Endothelial cell of umbilical vein (primary cell): ENCODE results near the gene RASGRP4. TPM values are rescaled to one million over a fixed set of nuclear protein-coding genes. Genes with fewer than 3 reads are reported as not detected.

Experiments
- BruUV-seq: library from RNA; stranded (reverse); fragments of 400-500 nt; replicated peaks from 2 replicates; lab custom pipeline; 2021; lab: Mats Ljungman, UMichigan
- CTCF ChIA-PET: fragments of 300-600, 350-600 bp; sonication (Branson Sonifier 250); formaldehyde crosslinking; loops from one replicate; lab custom pipeline; 2021; ENCODE audit warnings: antibody characterized with exemption, inconsistent platforms; lab: Charles Lee
- POLR2A ChIA-PET: fragments of 300-600, 350-600 bp; sonication (Branson Sonifier 250); formaldehyde crosslinking; loops from one replicate; lab custom pipeline; 2021; ENCODE audit warnings: antibody characterized with exemption, inconsistent platforms; lab: Charles Lee
- DNase-seq: peaks from one replicate; pipeline ENCODE4 v3.0.0-alpha.2; 2011; ENCODE audit warnings: low read depth, low spot score
- FAIRE-seq: peaks from 2 replicates; lab custom pipeline; 2011; peaks lifted over from hg19 to GRCh38; lab: Jason Lieb, UNC
- H2AFZ ChIP-seq: 2 replicates; pipeline ENCODE4 v1.6.0; 2012; ENCODE audit warnings: low read depth, low read length, control low read depth, inconsistent platforms
- H3K27ac ChIP-seq: 2 replicates; pipeline ENCODE4 v1.5.1; 2011; ENCODE audit warnings: low read depth, mild to moderate bottlenecking, control low read depth, low read length, moderate library complexity; ENCODE audit not compliant: insufficient read depth
- H3K27me3 ChIP-seq, 2 experiments: 2 replicates each; pipeline versions ENCODE4 v1.6.0 to v1.6.1; 2011; ENCODE audit warnings: low read length in 2 of 2, mixed read lengths in 1 of 2; ENCODE audit not compliant: control insufficient read depth in 2 of 2, insufficient read depth in 2 of 2
- H3K36me3 ChIP-seq, 2 experiments: 2 replicates in 1 of 2; 3 replicates in 1 of 2; pipeline ENCODE4 v1.5.1; 2011; ENCODE audit warnings: low read length in 2 of 2, mild to moderate bottlenecking in 1 of 2, moderate library complexity in 1 of 2; ENCODE audit not compliant: control insufficient read depth in 2 of 2, insufficient read depth in 2 of 2; ENCODE audit errors: extremely low read depth in 1 of 2
- H3K4me1 ChIP-seq: 3 replicates; pipeline ENCODE4 v1.5.1; 2011; ENCODE audit warnings: mild to moderate bottlenecking, low read length; ENCODE audit not compliant: control insufficient read depth, insufficient read depth; ENCODE audit errors: extremely low read depth
- H3K4me2 ChIP-seq: 2 replicates; pipeline ENCODE4 v1.6.1; 2011; ENCODE audit warnings: low read length, control low read depth, mixed read lengths; ENCODE audit not compliant: insufficient read depth
- H3K4me3 ChIP-seq, 3 experiments: fragments of 200-600 bp in 1 of 3; sonication (generic), shearing (Covaris generic) in 1 of 3; replicated peaks in 1 of 3; 2 replicates each; pipeline ENCODE4 v1.5.1; 2011 to 2016; ENCODE audit warnings: control low read depth in 3 of 3, low read length in 3 of 3, mild to moderate bottlenecking in 2 of 3, inconsistent platforms in 1 of 3, low read depth in 1 of 3, moderate library complexity in 1 of 3; ENCODE audit not compliant: insufficient read depth in 1 of 3
- H3K79me2 ChIP-seq: 2 replicates; pipeline ENCODE4 v1.6.0; 2012; ENCODE audit warnings: low read length, inconsistent platforms; ENCODE audit not compliant: control insufficient read depth, insufficient read depth
- H3K9ac ChIP-seq: replicated peaks from 2 replicates; pipeline ENCODE3; 2011; ENCODE audit warnings: low read length, control low read depth; ENCODE audit not compliant: insufficient read depth; ENCODE audit errors: extremely low read depth
- H3K9me1 ChIP-seq: replicated peaks from 3 replicates; pipeline ENCODE4 v1.6.0; 2011; ENCODE audit warnings: mild to moderate bottlenecking, low read length; ENCODE audit not compliant: control insufficient read depth, insufficient read depth; ENCODE audit errors: extremely low read depth
- H3K9me3 ChIP-seq: replicated peaks from 2 replicates; pipeline ENCODE4 v1.5.1; 2012; ENCODE audit warnings: low read length, inconsistent platforms; ENCODE audit not compliant: control insufficient read depth, insufficient read depth
- H4K20me1 ChIP-seq: replicated peaks from 2 replicates; pipeline ENCODE3; 2011; ENCODE audit warnings: mild to moderate bottlenecking, low read length; ENCODE audit not compliant: control insufficient read depth, insufficient read depth; ENCODE audit errors: extremely low read depth
- EZH2 ChIP-seq: IDR thresholded peaks from 2 replicates; pipeline ENCODE4 v1.6.1; 2012; ENCODE audit warnings: borderline replicate concordance, low read depth, mild to moderate bottlenecking, moderate library complexity, low read length, inconsistent platforms; ENCODE audit not compliant: severe bottlenecking
- FOS ChIP-seq: IDR thresholded peaks from 2 replicates; pipeline ENCODE4 v1.6.1; 2011; ENCODE audit warnings: mild to moderate bottlenecking, low read length, moderate library complexity, borderline replicate concordance; ENCODE audit not compliant: insufficient read depth
- GATA2 ChIP-seq: IDR thresholded peaks from 2 replicates; pipeline ENCODE4 v1.7.0; 2011; ENCODE audit warnings: low read depth, mild to moderate bottlenecking, moderate library complexity, mixed read lengths, low read length; ENCODE audit not compliant: insufficient read length, insufficient read depth
- JUN ChIP-seq: IDR thresholded peaks from 2 replicates; pipeline ENCODE4 v1.6.1; 2011; ENCODE audit warnings: borderline replicate concordance, low read depth; ENCODE audit not compliant: insufficient read length, insufficient read depth
- MYC ChIP-seq: IDR thresholded peaks from one replicate; pipeline ENCODE4 v1.6.1; 2011; ENCODE audit warnings: mild to moderate bottlenecking, low read depth, low read length
- POLR2A ChIP-seq: IDR thresholded peaks from 2 replicates; pipeline ENCODE4 v1.6.1; 2012; ENCODE audit warnings: low read depth, mild to moderate bottlenecking, control low read depth, low read length
- POLR2AphosphoS5 ChIP-seq: IDR thresholded peaks from 2 replicates; pipeline ENCODE4 v1.6.1; 2012; ENCODE audit warnings: low read depth, mild to moderate bottlenecking, control low read depth, low read length, moderate library complexity; ENCODE audit not compliant: insufficient read depth
- dilution Hi-C: fragments of 300-500 bp; cut with MboI; formaldehyde crosslinking; loops from one replicate; pipeline ENCODE4 v1.15.0; 2019; ENCODE audit warnings: low sequenced_read_pairs; ENCODE audit not compliant: extremely low pct_ligation_motif_present
- intact Hi-C: fragments of 100-400 bp; cut with micrococcal nuclease; formaldehyde crosslinking; loops from one replicate; pipeline ENCODE4 v1.10.0; 2022
- polyA plus RNA-seq, 4 experiments: library from polyadenylated mRNA; depleted of rRNA in 3 of 4; stranded (reverse) in 3 of 4; unstranded in 1 of 4; fragments of >200 nt; gene quantifications; 2 replicates each; pipeline versions ENCODE4 v1.2.1 to v1.2.3, GENCODE V29; 2011 to 2012; ENCODE audit warnings: missing spikeins in 1 of 4
- total RNA-seq: library from RNA; stranded (reverse); gene quantifications from 2 replicates; pipeline ENCODE4 v1.2.3, GENCODE V29; 2021
- TF ChIP-seq, protein P1 (sequence below): IDR thresholded peaks from 2 replicates; pipeline ENCODE4 v1.6.1; 2011; ENCODE audit not compliant: insufficient read depth, insufficient read length
- TF ChIP-seq, protein P2 (sequence below), 2 donors: IDR thresholded peaks; 1 replicate in 1 of 2; 2 replicates in 1 of 2; pipeline ENCODE4 v1.5.1; 2011; ENCODE audit warnings: low read length in 2 of 2, mild to moderate bottlenecking in 2 of 2, moderate library complexity in 2 of 2, control low read depth in 1 of 2, inconsistent platforms in 1 of 2, low read depth in 1 of 2; ENCODE audit not compliant: insufficient read depth in 1 of 2; ENCODE audit errors: extremely low read depth in 1 of 2

Gene RASGRP4
- total and polyA plus RNA-seq, 2 donors (not counting 3 experiments of a cell fraction or from before 2014, with no cell fraction given): not detected

- DNase-seq: peak; percentile 99
- ChIA-PET CTCF (interaction anchor here (0.8 to 1.8 kb wide), 17 partner anchors 10 to 556 kb away, joined by 3 to 20 read pairs (median 4); partner anchors contain the start of genes CATSPERG, FAM98C, GGN and MRPS12), POLR2A (interaction anchor here (0.6 to 1.9 kb wide), 6 partner anchors 12 to 968 kb away, joined by 3 to 39 read pairs (median 8); partner anchors contain the start of genes CATSPERG, FAM98C, GGN and SAMD4B)
- H3K9me3 ChIP-seq: no peaks in the 10 kb centered on the region
- dilution Hi-C loops (no loop called here), intact Hi-C loops (loop anchor here (1.0 to 2.0 kb wide), 5 partner anchors 12 to 130 kb away; partner anchors contain the start of genes CATSPERG, FAM98C, GGN and SPRED3)
- H3K4me2 ChIP-seq: peak within 1 kb of the TSS; percentile 93
- no peaks in the 10 kb centered on the region for H4K20me1 ChIP-seq
- peak within 1 kb of the TSS; percentile 87 for H3K27ac ChIP-seq
- peaks cover 0 to 15% of the 10 kb centered on the region in 2 experiments for H3K36me3 ChIP-seq
- no peaks in the 10 kb centered on the region for H3K9me1 ChIP-seq
- BruUV-seq: no TSS peak
- peak within 1 kb of the TSS; percentile 70 to 86 (median 70) for H3K4me3 ChIP-seq
- H3K4me1 ChIP-seq: peaks cover 14% of the 10 kb centered on the region
- peak within 1 kb of the TSS; percentile 95 for H3K9ac ChIP-seq
- TF ChIP-seq EZH2: no peak
- TF ChIP-seq GATA2: no peak
- TF ChIP-seq, protein P1, sequence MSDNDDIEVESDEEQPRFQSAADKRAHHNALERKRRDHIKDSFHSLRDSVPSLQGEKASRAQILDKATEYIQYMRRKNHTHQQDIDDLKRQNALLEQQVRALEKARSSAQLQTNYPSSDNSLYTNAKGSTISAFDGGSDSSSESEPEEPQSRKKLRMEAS: peak; percentile 52
- peak; percentile 98 for TF ChIP-seq POLR2A
- TF ChIP-seq JUN: peak; percentile 23
- no peak for TF ChIP-seq FOS
- TF ChIP-seq MYC: no peak
- TF ChIP-seq POLR2AphosphoS5: peak; percentile 99
- TF ChIP-seq, protein P2, sequence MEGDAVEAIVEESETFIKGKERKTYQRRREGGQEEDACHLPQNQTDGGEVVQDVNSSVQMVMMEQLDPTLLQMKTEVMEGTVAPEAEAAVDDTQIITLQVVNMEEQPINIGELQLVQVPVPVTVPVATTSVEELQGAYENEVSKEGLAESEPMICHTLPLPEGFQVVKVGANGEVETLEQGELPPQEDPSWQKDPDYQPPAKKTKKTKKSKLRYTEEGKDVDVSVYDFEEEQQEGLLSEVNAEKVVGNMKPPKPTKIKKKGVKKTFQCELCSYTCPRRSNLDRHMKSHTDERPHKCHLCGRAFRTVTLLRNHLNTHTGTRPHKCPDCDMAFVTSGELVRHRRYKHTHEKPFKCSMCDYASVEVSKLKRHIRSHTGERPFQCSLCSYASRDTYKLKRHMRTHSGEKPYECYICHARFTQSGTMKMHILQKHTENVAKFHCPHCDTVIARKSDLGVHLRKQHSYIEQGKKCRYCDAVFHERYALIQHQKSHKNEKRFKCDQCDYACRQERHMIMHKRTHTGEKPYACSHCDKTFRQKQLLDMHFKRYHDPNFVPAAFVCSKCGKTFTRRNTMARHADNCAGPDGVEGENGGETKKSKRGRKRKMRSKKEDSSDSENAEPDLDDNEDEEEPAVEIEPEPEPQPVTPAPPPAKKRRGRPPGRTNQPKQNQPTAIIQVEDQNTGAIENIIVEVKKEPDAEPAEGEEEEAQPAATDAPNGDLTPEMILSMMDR (IDR thresholded peaks at IDR 0.05; ENCODE audit: extremely low read depth in 1 of 2, insufficient read depth in 1 of 2, low read depth in 1 of 2, low read length in 2 of 2): peak in 1 of 2 donors; percentile 33
- H3K27me3 ChIP-seq: peaks cover 4 to 5% of the 10 kb centered on the region in 2 experiments
- peak; percentile 98 for FAIRE-seq
- peaks cover 27% of the 10 kb centered on the region for H3K79me2 ChIP-seq
- H2AFZ ChIP-seq: peak within 1 kb of the TSS; percentile 98
These were observed 51.5 kb downstream of the RASGRP4 start, which contains the start of gene PSMD8 for GRCh38 chr19:38374332-38375097. Gene PSMD8, plus strand, starts transcription at chr19:38374571. Its CDS starts 31 bp downstream, at chr19:38374602.
